ENCODE results near the gene LTA.
"Not testable (repeated sequence)": the region's sequence is repeated elsewhere in the genome, so short reads cannot be mapped to it uniquely, and the experiment has no call there.

Gene LTA

GRCh38 chr6:31590691-31591090, 18.6 kb downstream of the LTA start:
- not testable (repeated sequence) for DNase-seq

GRCh38 chr6:31592396-31592771, 20.3 kb downstream of the LTA start:
- no peak for DNase-seq

- DNase-seq: peak; percentile 31
Measured at GRCh38 chr6:31597006-31597405, 24.9 kb downstream of the LTA start.

GRCh38 chr6:31607317-31607716, 35.2 kb downstream of the LTA start:
- no peak for DNase-seq

- no peak for DNase-seq
Measured at GRCh38 chr6:31609519-31610406, 37.7 kb downstream of the LTA start.

- no peak for DNase-seq
Measured at GRCh38 chr6:31610968-31611367, 38.9 kb downstream of the LTA start.

- no peak for DNase-seq
Measured at GRCh38 chr6:31614075-31614619, 42.1 kb downstream of the LTA start.

GRCh38 chr6:31614684-31615578, 42.8 kb downstream of the LTA start, which contains the start of gene AIF1:
Gene AIF1 (plus strand): TSS chr6:31615234. CDS start chr6:31615330, 96 bp downstream.
- no peak for DNase-seq

GRCh38 chr6:31615748-31616147, 43.7 kb downstream of the LTA start:
- DNase-seq: no peak

- no peak for DNase-seq
Measured at GRCh38 chr6:31617010-31617409, 44.9 kb downstream of the LTA start.

GRCh38 chr6:31619805-31620585, 47.9 kb downstream of the LTA start:
- DNase-seq: peak; percentile 100

GRCh38 chr6:31620586-31621319, 48.7 kb downstream of the LTA start, which contains the start of gene PRRC2A:
Gene PRRC2A (plus strand): TSS chr6:31620715. CDS start chr6:31622790, 2,075 bp downstream.
- no peak for DNase-seq

- no peak for DNase-seq
Measured at GRCh38 chr6:31621320-31621939, 49.3 kb downstream of the LTA start.

- DNase-seq: peak; percentile 38
Measured at GRCh38 chr6:31621991-31622390, 49.9 kb downstream of the LTA start.

GRCh38 chr6:31622684-31623091, 50.6 kb downstream of the LTA start:
- DNase-seq: no peak
